HFFc6 (cell line): ENCODE measurements around the gene GLI2. TPM values are rescaled to one million over a fixed set of nuclear protein-coding genes. Genes with fewer than 3 reads are reported as not detected.
A peak's percentile ranks its signal among the peaks of the same experiment; 100 is the strongest.

Source experiments
- DNase-seq: peaks from one replicate; pipeline ENCODE4 v3.0.0-alpha.2; 2018
- H3K27ac Mint-ChIP-seq: 2 replicates; pipeline ENCODE4 v1.8.0; 2020; ENCODE audit warnings: mild to moderate bottlenecking, mixed read lengths
- H3K27me3 Mint-ChIP-seq: 2 replicates; pipeline ENCODE4 v1.8.0; 2021; ENCODE audit warnings: mild to moderate bottlenecking, moderate library complexity, mixed read lengths; ENCODE audit not compliant: insufficient read depth
- H3K36me3 Mint-ChIP-seq: 2 replicates; pipeline ENCODE4 v1.8.0; 2021; ENCODE audit warnings: low read depth, mixed read lengths
- H3K4me1 Mint-ChIP-seq: 2 replicates; pipeline ENCODE4 v1.8.0; 2020; ENCODE audit warnings: low read depth, mixed read lengths
- H3K4me3 Mint-ChIP-seq: 2 replicates; pipeline ENCODE4 v1.8.0; 2020; ENCODE audit warnings: mild to moderate bottlenecking, moderate library complexity, mixed read lengths
- H3K9me3 Mint-ChIP-seq: 2 replicates; pipeline ENCODE4 v1.8.0; 2020; ENCODE audit warnings: mild to moderate bottlenecking, mixed read lengths
- CTCF ChIP-seq: fragments of 200-600 bp; sonication (generic); IDR thresholded peaks from 2 replicates; pipeline ENCODE4 v1.5.0; 2021; ENCODE audit warnings: antibody characterized with exemption, mild to moderate bottlenecking
- total RNA-seq, 6 experiments: library from RNA; stranded (reverse); fragmentation: NEBNext Ultra II Directional; extraction: Animal tissue kit (Norgen Biotek cat#: 25700); gene quantifications; 2 replicates in 1 of 6; 3 replicates in 5 of 6; pipeline ENCODE4 v1.2.3, GENCODE V29; 2021

GLI2 gene
- total RNA-seq, 6 experiments from 2014 or later = 40.2 to 46.1 (median 41.9) TPM

- TF ChIP-seq CTCF = no peak
- no peak for DNase-seq
- Mint-ChIP-seq H3K4me3 (peak overlapping the region; percentile 71), H3K36me3 (peaks cover 10% of the 10 kb centered on the region), H3K27ac (peak overlapping the region; percentile 94), H3K27me3 (peaks cover 3% of the 10 kb centered on the region), H3K4me1 (peaks cover 96% of the 10 kb centered on the region), H3K9me3 (no peaks in the 10 kb centered on the region)
Observed at GRCh38 chr2:120764991-120765677, 29.5 kb downstream of the GLI2 start.

- peak overlapping the region; percentile 71 for H3K4me3 Mint-ChIP-seq
- H3K4me1 Mint-ChIP-seq = peaks cover 96% of the 10 kb centered on the region
- peak; percentile 90 for DNase-seq
- TF ChIP-seq CTCF = no peak
- no peaks in the 10 kb centered on the region for H3K9me3 Mint-ChIP-seq
- H3K27ac Mint-ChIP-seq = peak overlapping the region; percentile 94
- peaks cover 3% of the 10 kb centered on the region for H3K27me3 Mint-ChIP-seq
- peaks cover 4% of the 10 kb centered on the region for H3K36me3 Mint-ChIP-seq
Observed at GRCh38 chr2:120765678-120766469, 30.2 kb downstream of the GLI2 start.

GRCh38 chr2:120766470-120767351 lies 31.0 kb downstream of the GLI2 start:
- Mint-ChIP-seq H3K27me3 (peaks cover 3% of the 10 kb centered on the region), H3K9me3 (no peaks in the 10 kb centered on the region), H3K27ac (peak overlapping the region; percentile 94), H3K4me1 (peaks cover 96% of the 10 kb centered on the region), H3K4me3 (peak overlapping the region; percentile 71), H3K36me3 (peaks cover 4% of the 10 kb centered on the region)
- no peak for DNase-seq
- no peak for TF ChIP-seq CTCF

- Mint-ChIP-seq H3K4me3 (no peak overlapping the region), H3K27me3 (peaks cover 3% of the 10 kb centered on the region), H3K36me3 (peaks cover 4% of the 10 kb centered on the region), H3K9me3 (no peaks in the 10 kb centered on the region), H3K27ac (peak overlapping the region; percentile 94), H3K4me1 (peaks cover 96% of the 10 kb centered on the region)
- TF ChIP-seq CTCF = no peak
- DNase-seq = no peak
Observed at GRCh38 chr2:120767486-120768005, 31.9 kb downstream of the GLI2 start.
